Nephron progenitor cell (in vitro differentiated cells): ENCODE results near the gene MMP11.

Source experiments
- DNase-seq: peaks from one replicate; pipeline ENCODE4 v3.0.0; 2021
- H3K27ac Mint-ChIP-seq: 2 replicates; pipeline ENCODE4 v1.8.0; 2021; ENCODE audit warnings: mild to moderate bottlenecking, moderate library complexity, mixed read lengths
- H3K27me3 Mint-ChIP-seq: 2 replicates; pipeline ENCODE4 v1.8.0; 2021; ENCODE audit warnings: mild to moderate bottlenecking, low read depth, mixed read lengths; ENCODE audit not compliant: poor library complexity
- H3K36me3 Mint-ChIP-seq: 2 replicates; pipeline ENCODE4 v1.8.0; 2021; ENCODE audit warnings: low read depth, mixed read lengths
- H3K4me1 Mint-ChIP-seq: 2 replicates; pipeline ENCODE4 v1.8.0; 2021; ENCODE audit warnings: mixed read lengths
- H3K4me3 Mint-ChIP-seq: 2 replicates; pipeline ENCODE4 v1.8.0; 2021; ENCODE audit warnings: mild to moderate bottlenecking, moderate library complexity, mixed read lengths
- H3K9me3 Mint-ChIP-seq: 2 replicates; pipeline ENCODE4 v1.8.0; 2021; ENCODE audit warnings: mild to moderate bottlenecking, moderate library complexity, mixed read lengths
- CTCF ChIP-seq: fragments of 200-600 bp; sonication (generic); IDR thresholded peaks from 2 replicates; pipeline ENCODE4 v1.5.0; 2021; ENCODE audit warnings: antibody characterized with exemption

MMP11 gene

GRCh38 chr22:23780146-23780748 is 7.6 kb downstream of the MMP11 start:
- TF ChIP-seq CTCF = no peak
- Mint-ChIP-seq H3K27me3 (no peaks in the 10 kb centered on the region), H3K9me3 (no peaks in the 10 kb centered on the region), H3K27ac (no peak overlapping the region), H3K4me3 (no peak overlapping the region), H3K36me3 (no peaks in the 10 kb centered on the region), H3K4me1 (peaks cover 26% of the 10 kb centered on the region)
- DNase-seq = no peak

- Mint-ChIP-seq H3K27ac (no peak overlapping the region), H3K9me3 (no peaks in the 10 kb centered on the region), H3K36me3 (no peaks in the 10 kb centered on the region), H3K4me1 (peaks cover 20% of the 10 kb centered on the region), H3K4me3 (no peak overlapping the region), H3K27me3 (no peaks in the 10 kb centered on the region)
- TF ChIP-seq CTCF = no peak
- no peak for DNase-seq
Measured at GRCh38 chr22:23781065-23781464, 8.4 kb downstream of the MMP11 start.

- Mint-ChIP-seq H3K27me3 (no peaks in the 10 kb centered on the region), H3K4me1 (peaks cover 21% of the 10 kb centered on the region), H3K36me3 (no peaks in the 10 kb centered on the region), H3K27ac (no peak overlapping the region), H3K9me3 (no peaks in the 10 kb centered on the region), H3K4me3 (no peak overlapping the region)
- no peak for DNase-seq
- TF ChIP-seq CTCF = no peak
Measured at GRCh38 chr22:23781511-23782183, 9.0 kb downstream of the MMP11 start.

GRCh38 chr22:23782252-23782651 is 9.6 kb downstream of the MMP11 start:
- Mint-ChIP-seq H3K4me1 (peaks cover 23% of the 10 kb centered on the region), H3K36me3 (no peaks in the 10 kb centered on the region), H3K4me3 (no peak overlapping the region), H3K27ac (no peak overlapping the region), H3K9me3 (no peaks in the 10 kb centered on the region), H3K27me3 (no peaks in the 10 kb centered on the region)
- DNase-seq = no peak
- no peak for TF ChIP-seq CTCF

- Mint-ChIP-seq H3K27ac (no peak overlapping the region), H3K4me1 (peaks cover 27% of the 10 kb centered on the region), H3K4me3 (no peak overlapping the region), H3K27me3 (no peaks in the 10 kb centered on the region), H3K9me3 (no peaks in the 10 kb centered on the region), H3K36me3 (no peaks in the 10 kb centered on the region)
- DNase-seq = no peak
- TF ChIP-seq CTCF = no peak
Measured at GRCh38 chr22:23782703-23783102, 10.1 kb downstream of the MMP11 start.
